CD8-positive, alpha-beta memory T cell (primary cell): ENCODE measurements around the gene ZCCHC7. TPM values are rescaled to one million over a fixed set of nuclear protein-coding genes. Genes with fewer than 3 reads are reported as not detected.
A peak's percentile ranks its signal among the peaks of the same experiment; 100 is the strongest.

Experiments
- CTCF ChIA-PET: fragments of 350-600 bp; sonication (Branson Sonifier 250); formaldehyde crosslinking; loops from one replicate; lab custom pipeline; 2021; ENCODE audit warnings: antibody characterized with exemption; lab: Charles Lee
- POLR2A ChIA-PET: fragments of 350-600 bp; sonication (Branson Sonifier 250); formaldehyde crosslinking; loops from one replicate; lab custom pipeline; 2021; ENCODE audit warnings: antibody characterized with exemption; lab: Charles Lee
- DNase-seq, 5 donors: peaks; one replicate each; pipeline versions ENCODE4 v3.0.0 to v3.0.0-alpha.2; 2020 to 2022; ENCODE audit warnings: mixed read lengths in 1 of 5
- H3K27ac ChIP-seq: one replicate; pipeline ENCODE4 v1.7.0; 2013; ENCODE audit warnings: low read depth, mild to moderate bottlenecking, low read length, moderate library complexity
- H3K27me3 ChIP-seq: 2 replicates; pipeline ENCODE4 v1.7.0; 2013; ENCODE audit warnings: low read length, mild to moderate bottlenecking; ENCODE audit not compliant: insufficient read depth, poor library complexity, severe bottlenecking
- H3K36me3 ChIP-seq: 2 replicates; pipeline ENCODE4 v1.7.0; 2013; ENCODE audit warnings: mild to moderate bottlenecking, low read length, moderate library complexity; ENCODE audit not compliant: insufficient read depth
- H3K4me1 ChIP-seq: 2 replicates; pipeline ENCODE4 v1.7.0; 2013; ENCODE audit warnings: mild to moderate bottlenecking, low read length, moderate library complexity; ENCODE audit not compliant: insufficient read depth
- H3K4me3 ChIP-seq: 2 replicates; pipeline ENCODE4 v1.7.0; 2013; ENCODE audit warnings: mild to moderate bottlenecking, low read length
- H3K9me3 ChIP-seq: 2 replicates; pipeline ENCODE4 v1.7.0; 2013; ENCODE audit warnings: mild to moderate bottlenecking, low read length
- H3K27ac Mint-ChIP-seq, 8 donors: one replicate each; pipeline ENCODE4 v1.8.0; 2020 to 2021; ENCODE audit warnings: mixed read lengths in 8 of 8, mild to moderate bottlenecking in 6 of 8, inconsistent platforms in 3 of 8, moderate library complexity in 3 of 8
- H3K27me3 Mint-ChIP-seq, 2 donors: one replicate each; pipeline ENCODE4 v1.8.0; 2020 to 2021; ENCODE audit warnings: mixed read lengths in 2 of 2, mild to moderate bottlenecking in 1 of 2, moderate library complexity in 1 of 2
- H3K36me3 Mint-ChIP-seq, 3 donors: one replicate each; pipeline ENCODE4 v1.8.0; 2020 to 2021; ENCODE audit warnings: mixed read lengths in 3 of 3, inconsistent platforms in 1 of 3, mild to moderate bottlenecking in 1 of 3
- H3K4me1 Mint-ChIP-seq, 3 donors: one replicate each; pipeline ENCODE4 v1.8.0; 2020 to 2021; ENCODE audit warnings: mixed read lengths in 3 of 3, inconsistent platforms in 1 of 3, mild to moderate bottlenecking in 1 of 3
- H3K4me3 Mint-ChIP-seq, 7 donors: one replicate each; pipeline ENCODE4 v1.8.0; 2020 to 2021; ENCODE audit warnings: mixed read lengths in 7 of 7, mild to moderate bottlenecking in 6 of 7, moderate library complexity in 4 of 7, inconsistent platforms in 2 of 7
- H3K9me3 Mint-ChIP-seq, 5 donors: one replicate each; pipeline ENCODE4 v1.8.0; 2020 to 2022; ENCODE audit warnings: mixed read lengths in 5 of 5, mild to moderate bottlenecking in 3 of 5, moderate library complexity in 2 of 5, inconsistent platforms in 1 of 5
- polyA plus RNA-seq: library from polyadenylated mRNA; unstranded; fragments of 300-500 nt; fragmentation: Illumina TruSeq; gene quantifications from one replicate; pipeline ENCODE4 v1.2.3, GENCODE V29; 2021
- total RNA-seq, 2 experiments: library from RNA; stranded (reverse); gene quantifications; one replicate each; pipeline ENCODE4 v1.2.3, GENCODE V29; 2021

ZCCHC7 gene
- total and polyA plus RNA-seq, 3 experiments from 2014 or later, result 25.6 to 35.2 (median 27.1) TPM

DNA sequence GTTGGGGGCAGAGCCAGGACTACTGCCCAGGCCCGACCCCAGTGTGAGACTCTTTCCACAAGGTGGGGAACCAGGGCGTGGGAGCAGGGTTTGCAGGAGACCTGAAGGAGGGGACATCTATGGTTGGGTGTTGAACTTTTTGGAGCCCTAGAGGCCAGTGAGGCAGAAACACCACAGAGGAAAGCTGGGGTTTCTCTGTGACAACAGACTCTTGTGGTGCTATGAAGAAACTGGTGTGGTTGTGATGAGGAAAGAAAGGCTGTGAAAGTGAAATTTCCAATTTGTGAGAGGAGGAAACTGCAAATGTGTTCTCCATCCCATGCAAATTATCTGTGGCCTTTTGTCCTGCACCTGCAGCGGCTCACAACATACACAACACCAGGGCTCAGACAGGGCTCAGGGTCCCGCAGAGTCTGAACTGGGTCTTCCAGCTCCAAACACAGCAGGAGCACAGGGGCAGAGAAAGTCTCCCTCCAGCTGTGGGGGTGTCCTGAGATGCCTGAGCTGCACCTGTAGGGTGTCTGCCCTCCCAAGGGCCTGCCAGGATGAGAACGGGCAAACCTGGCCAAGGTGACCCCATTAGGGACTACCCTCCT lies 250.7 kb downstream of the ZCCHC7 start:
- H3K27ac ChIP-seq, result no peak overlapping the region
- peak overlapping the region in 1 of 7 donors; percentile 10 for H3K4me3 Mint-ChIP-seq
- ChIA-PET POLR2A (no interaction called here), CTCF (no interaction called here)
- H3K27me3 Mint-ChIP-seq, result peaks cover 4 to 14% of the 10 kb centered on the region in 2 donors
- no peaks in the 10 kb centered on the region for H3K4me1 ChIP-seq
- H3K27ac Mint-ChIP-seq, result no peak overlapping the region
- no peaks in the 10 kb centered on the region for H3K27me3 ChIP-seq
- no peaks in the 10 kb centered on the region for H3K36me3 ChIP-seq
- no peak overlapping the region for H3K4me3 ChIP-seq
- peaks cover 0 to 2% (median 0%) of the 10 kb centered on the region in 3 donors for H3K36me3 Mint-ChIP-seq
- DNase-seq, result no peak
- peaks cover 6 to 15% (median 7%) of the 10 kb centered on the region in 3 donors for H3K4me1 Mint-ChIP-seq
- no peaks in the 10 kb centered on the region for H3K9me3 ChIP-seq
- no peaks in the 10 kb centered on the region for H3K9me3 Mint-ChIP-seq

DNA sequence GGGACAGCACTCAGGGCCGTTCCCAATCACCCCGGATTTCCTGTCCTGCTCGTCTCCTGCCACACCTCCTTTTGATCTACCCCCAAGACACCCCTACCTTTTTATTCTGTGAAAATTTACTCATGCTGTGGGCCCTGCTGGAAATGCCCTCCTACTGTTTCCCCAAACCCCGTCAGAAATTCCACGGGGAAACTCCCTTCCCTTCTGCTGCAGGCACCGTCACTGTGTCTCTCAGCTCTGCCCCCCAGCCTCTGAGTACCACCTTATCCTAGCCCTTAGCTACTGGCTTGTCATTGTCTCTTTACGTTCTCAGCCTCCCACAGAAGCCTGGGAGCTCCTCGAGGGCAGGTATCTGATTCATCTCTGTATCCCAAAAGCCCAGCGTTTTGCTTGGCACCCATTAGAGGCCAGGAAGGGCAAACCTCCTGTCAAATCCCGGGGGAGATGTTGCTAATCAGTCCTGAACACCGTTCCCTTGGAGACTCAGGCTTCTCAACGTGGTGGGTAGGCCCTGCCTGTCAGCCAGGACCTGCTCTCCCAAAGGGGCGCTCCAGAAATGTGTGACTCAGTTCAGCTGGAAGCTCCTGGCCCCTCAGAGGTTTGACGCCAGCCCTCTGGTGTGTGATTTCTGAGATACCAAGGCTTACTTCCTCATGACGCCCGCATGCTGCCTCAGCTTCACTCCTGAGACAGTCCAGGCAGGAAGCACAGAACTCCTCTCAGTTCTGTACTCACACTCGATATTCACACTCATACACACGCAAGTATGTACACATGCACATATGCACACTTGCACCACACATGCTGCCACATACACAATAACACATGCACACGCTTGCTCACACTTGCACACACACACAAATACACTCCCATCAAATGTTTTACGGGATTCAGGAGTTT lies 251.4 kb downstream of the ZCCHC7 start:
- Mint-ChIP-seq H3K27ac (peak overlapping the region in 1 of 8 donors; percentile 85), H3K4me3 (peak overlapping the region in 1 of 7 donors; percentile 10), H3K9me3 (no peaks in the 10 kb centered on the region), H3K27me3 (peaks cover 8 to 19% of the 10 kb centered on the region in 2 donors), H3K4me1 (peaks cover 6 to 15% (median 7%) of the 10 kb centered on the region in 3 donors), H3K36me3 (peaks cover 0 to 4% (median 2%) of the 10 kb centered on the region in 3 donors)
- Histone ChIP-seq H3K4me3 (no peak overlapping the region), H3K36me3 (no peaks in the 10 kb centered on the region), H3K27ac (no peak overlapping the region), H3K4me1 (no peaks in the 10 kb centered on the region), H3K9me3 (no peaks in the 10 kb centered on the region), H3K27me3 (no peaks in the 10 kb centered on the region)
- DNase-seq, result no peak
- CTCF ChIA-PET, result no interaction called here
- POLR2A ChIA-PET, result no interaction called here

- CTCF ChIA-PET, result no interaction called here
Measured at GRCh38 chr9:37372839-37373238, 252.5 kb downstream of the ZCCHC7 start.

GRCh38 chr9:37373621-37374020 lies 253.2 kb downstream of the ZCCHC7 start:
- CTCF ChIA-PET, result no interaction called here
- Histone ChIP-seq H3K4me1 (no peaks in the 10 kb centered on the region), H3K27me3 (no peaks in the 10 kb centered on the region), H3K27ac (no peak overlapping the region), H3K9me3 (no peaks in the 10 kb centered on the region), H3K4me3 (no peak overlapping the region), H3K36me3 (no peaks in the 10 kb centered on the region)
- no peak overlapping the region for H3K27ac Mint-ChIP-seq
- peaks cover 15 to 34% of the 10 kb centered on the region in 2 donors for H3K27me3 Mint-ChIP-seq
- H3K9me3 Mint-ChIP-seq, result peaks cover 0 to 2% (median 0%) of the 10 kb centered on the region in 5 donors
- H3K36me3 Mint-ChIP-seq, result peaks cover 0 to 12% (median 2%) of the 10 kb centered on the region in 3 donors
- H3K4me1 Mint-ChIP-seq, result peaks cover 6 to 15% (median 7%) of the 10 kb centered on the region in 3 donors
- DNase-seq, result no peak
- no peak overlapping the region for H3K4me3 Mint-ChIP-seq
- POLR2A ChIA-PET, result no interaction called here

More at GRCh38 chr9:37372839-37373238, 252.5 kb downstream of the ZCCHC7 start:
- Histone ChIP-seq H3K9me3 (no peaks in the 10 kb centered on the region), H3K4me3 (no peak overlapping the region), H3K36me3 (no peaks in the 10 kb centered on the region), H3K27me3 (no peaks in the 10 kb centered on the region), H3K4me1 (no peaks in the 10 kb centered on the region), H3K27ac (no peak overlapping the region)
- H3K27me3 Mint-ChIP-seq, result peaks cover 14 to 27% of the 10 kb centered on the region in 2 donors
- no peak for DNase-seq
- no peak overlapping the region for H3K27ac Mint-ChIP-seq
- no peak overlapping the region for H3K4me3 Mint-ChIP-seq
- peaks cover 0 to 10% (median 2%) of the 10 kb centered on the region in 3 donors for H3K36me3 Mint-ChIP-seq
- peaks cover 6 to 15% (median 7%) of the 10 kb centered on the region in 3 donors for H3K4me1 Mint-ChIP-seq
- peaks cover 0 to 1% (median 0%) of the 10 kb centered on the region in 5 donors for H3K9me3 Mint-ChIP-seq
- POLR2A ChIA-PET, result no interaction called here

DNA sequence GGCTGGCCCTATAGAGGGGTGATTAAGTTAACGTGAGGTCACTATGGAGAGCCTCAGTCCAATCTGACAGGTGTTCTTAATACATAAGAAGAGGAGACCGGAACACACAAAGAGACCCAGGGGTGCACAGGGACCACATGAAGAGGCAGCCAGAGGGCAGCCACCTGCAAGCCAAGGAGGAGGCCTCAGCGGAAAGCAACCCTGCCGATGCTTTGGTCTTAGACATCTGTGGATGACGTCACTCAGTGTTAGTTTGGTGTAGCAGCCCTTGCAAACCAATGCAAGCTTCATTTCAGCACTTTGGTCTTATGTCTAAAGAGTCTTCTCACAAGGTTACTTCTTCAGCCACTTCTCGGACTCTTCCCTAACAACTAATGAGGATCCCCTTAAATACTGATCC lies 254.5 kb downstream of the ZCCHC7 start:
- H3K4me1 ChIP-seq, result no peaks in the 10 kb centered on the region
- DNase-seq, result peak in 1 of 5 donors; percentile 3
- H3K4me3 Mint-ChIP-seq, result no peak overlapping the region
- H3K27ac Mint-ChIP-seq, result no peak overlapping the region
- H3K27me3 Mint-ChIP-seq, result peaks cover 15 to 41% of the 10 kb centered on the region in 2 donors
- POLR2A ChIA-PET, result no interaction called here
- peaks cover 6 to 15% (median 7%) of the 10 kb centered on the region in 3 donors for H3K4me1 Mint-ChIP-seq
- H3K4me3 ChIP-seq, result no peak overlapping the region
- no peaks in the 10 kb centered on the region for H3K9me3 ChIP-seq
- H3K36me3 ChIP-seq, result no peaks in the 10 kb centered on the region
- H3K9me3 Mint-ChIP-seq, result peaks cover 0 to 2% (median 0%) of the 10 kb centered on the region in 5 donors
- CTCF ChIA-PET, result no interaction called here
- H3K36me3 Mint-ChIP-seq, result peaks cover 0 to 12% (median 2%) of the 10 kb centered on the region in 3 donors
- no peaks in the 10 kb centered on the region for H3K27me3 ChIP-seq
- H3K27ac ChIP-seq, result no peak overlapping the region

GRCh38 chr9:37377688-37378612 lies 257.6 kb downstream of the ZCCHC7 start:
- Mint-ChIP-seq H3K4me1 (no peaks in the 10 kb centered on the region), H3K27ac (peak overlapping the region in 1 of 8 donors; percentile 45), H3K9me3 (peaks cover 0 to 2% (median 0%) of the 10 kb centered on the region in 5 donors), H3K27me3 (peaks cover 12 to 44% of the 10 kb centered on the region in 2 donors), H3K36me3 (peaks cover 0 to 18% (median 2%) of the 10 kb centered on the region in 3 donors), H3K4me3 (no peak overlapping the region)
- POLR2A ChIA-PET, result no interaction called here
- Histone ChIP-seq H3K4me1 (no peaks in the 10 kb centered on the region), H3K9me3 (no peaks in the 10 kb centered on the region), H3K27me3 (no peaks in the 10 kb centered on the region), H3K4me3 (no peak overlapping the region), H3K36me3 (no peaks in the 10 kb centered on the region), H3K27ac (no peak overlapping the region)
- CTCF ChIA-PET, result interaction anchor here (1.1 kb wide), 1 partner anchor 8 kb away, joined by 3 read pairs; no protein-coding TSS in a partner anchor
- DNase-seq, result no peak

- CTCF ChIA-PET, result no interaction called here
- Mint-ChIP-seq H3K27ac (no peak overlapping the region), H3K9me3 (peaks cover 0 to 2% (median 0%) of the 10 kb centered on the region in 5 donors), H3K4me3 (no peak overlapping the region), H3K27me3 (peaks cover 12 to 40% of the 10 kb centered on the region in 2 donors), H3K4me1 (no peaks in the 10 kb centered on the region), H3K36me3 (peaks cover 0 to 18% (median 2%) of the 10 kb centered on the region in 3 donors)
- no peak for DNase-seq
- no peaks in the 10 kb centered on the region for H3K36me3 ChIP-seq
- H3K27me3 ChIP-seq, result no peaks in the 10 kb centered on the region
- H3K4me1 ChIP-seq, result no peaks in the 10 kb centered on the region
- POLR2A ChIA-PET, result no interaction called here
- H3K9me3 ChIP-seq, result no peaks in the 10 kb centered on the region
- no peak overlapping the region for H3K27ac ChIP-seq
- no peak overlapping the region for H3K4me3 ChIP-seq
Measured at GRCh38 chr9:37378613-37379004, 258.2 kb downstream of the ZCCHC7 start.
